Mesenchymal stem cell (in vitro differentiated cells and primary cell): ENCODE measurements around the gene SLC34A3. TPM values are rescaled to one million over a fixed set of nuclear protein-coding genes. Genes with fewer than 3 reads are reported as not detected.

Experiments used
- DNase-seq: peaks from one replicate; pipeline ENCODE4 v3.0.0-alpha.2; 2013
- H2AFZ ChIP-seq: one replicate; pipeline ENCODE4 v1.6.1; 2013; ENCODE audit warnings: low read depth, mild to moderate bottlenecking, control low read depth, inconsistent platforms, low read length, moderate library complexity
- H2AK5ac ChIP-seq: 2 replicates; pipeline ENCODE4 v1.6.1; 2013; ENCODE audit warnings: low read length, moderate library complexity, mild to moderate bottlenecking, inconsistent platforms; ENCODE audit not compliant: severe bottlenecking
- H2BK120ac ChIP-seq: one replicate; pipeline ENCODE4 v1.6.1; 2013; ENCODE audit warnings: low read depth, mild to moderate bottlenecking, inconsistent platforms, low read length, moderate library complexity
- H2BK12ac ChIP-seq, 2 experiments: one replicate each; pipeline ENCODE4 v1.6.1; 2013; ENCODE audit warnings: inconsistent platforms in 2 of 2, low read length in 2 of 2, mild to moderate bottlenecking in 2 of 2, moderate library complexity in 2 of 2, control low read depth in 1 of 2
- H2BK15ac ChIP-seq: one replicate; pipeline ENCODE4 v1.6.1; 2013; ENCODE audit warnings: mild to moderate bottlenecking, low read depth, inconsistent platforms; ENCODE audit not compliant: poor library complexity, severe bottlenecking
- H2BK5ac ChIP-seq: 2 replicates; pipeline ENCODE4 v1.6.1; 2013; ENCODE audit warnings: low read depth, mild to moderate bottlenecking, low read length, control low read depth, inconsistent platforms; ENCODE audit not compliant: poor library complexity, severe bottlenecking
- H3K14ac ChIP-seq, 2 experiments: one replicate each; pipeline ENCODE4 v1.6.1; 2013; ENCODE audit warnings: inconsistent platforms in 2 of 2, low read length in 2 of 2, control low read depth in 1 of 2, mild to moderate bottlenecking in 1 of 2, moderate library complexity in 1 of 2
- H3K18ac ChIP-seq, 2 experiments: one replicate each; pipeline ENCODE4 v1.6.1; 2013; ENCODE audit warnings: inconsistent platforms in 2 of 2, low read length in 2 of 2, control low read depth in 1 of 2, low read depth in 1 of 2, mild to moderate bottlenecking in 1 of 2
- H3K23ac ChIP-seq, 2 experiments: one replicate each; pipeline ENCODE4 v1.6.1; 2013; ENCODE audit warnings: inconsistent platforms in 2 of 2, low read length in 2 of 2, mild to moderate bottlenecking in 2 of 2, moderate library complexity in 2 of 2, control low read depth in 1 of 2
- H3K27ac ChIP-seq: 2 replicates; pipeline ENCODE4 v1.5.1; 2013; ENCODE audit warnings: mild to moderate bottlenecking, moderate library complexity, low read length, control low read depth, inconsistent platforms; ENCODE audit not compliant: poor library complexity, severe bottlenecking
- H3K27me3 ChIP-seq, 2 experiments: 2 replicates each; pipeline versions ENCODE4 v1.6.1 to v1.7.0; 2013; ENCODE audit warnings: low read length in 2 of 2, mild to moderate bottlenecking in 2 of 2, moderate library complexity in 2 of 2, control low read depth in 1 of 2, inconsistent platforms in 1 of 2; ENCODE audit not compliant: control insufficient read depth in 1 of 2, insufficient read depth in 1 of 2
- H3K36me3 ChIP-seq, 2 experiments: 2 replicates each; pipeline versions ENCODE4 v1.6.1 to v1.7.0; 2013; ENCODE audit warnings: low read length in 2 of 2, control low read depth in 1 of 2, inconsistent platforms in 1 of 2, low read depth in 1 of 2, mild to moderate bottlenecking in 1 of 2; ENCODE audit not compliant: insufficient read depth in 2 of 2, control insufficient read depth in 1 of 2
- H3K4ac ChIP-seq, 2 experiments: one replicate each; pipeline ENCODE4 v1.6.1; 2013; ENCODE audit warnings: inconsistent platforms in 2 of 2, low read length in 2 of 2, mild to moderate bottlenecking in 2 of 2, moderate library complexity in 2 of 2, control low read depth in 1 of 2, low read depth in 1 of 2
- H3K4me1 ChIP-seq: 2 replicates; pipeline ENCODE4 v1.6.1; 2013; ENCODE audit warnings: low read depth, low read length, control low read depth; ENCODE audit not compliant: control insufficient read depth, insufficient read depth
- H3K4me2 ChIP-seq: 2 replicates; pipeline ENCODE4 v1.6.1; 2013; ENCODE audit warnings: low read length, mild to moderate bottlenecking, inconsistent platforms; ENCODE audit not compliant: poor library complexity, severe bottlenecking
- H3K4me3 ChIP-seq, 2 experiments: 2 replicates each; pipeline versions ENCODE4 v1.5.1 to v1.7.0; 2013; ENCODE audit warnings: low read length in 2 of 2, mild to moderate bottlenecking in 2 of 2, control low read depth in 1 of 2, low read depth in 1 of 2; ENCODE audit not compliant: insufficient read depth in 1 of 2
- H3K79me1 ChIP-seq: replicated peaks from 2 replicates; pipeline ENCODE4 v1.6.1; 2013; ENCODE audit warnings: mild to moderate bottlenecking, control low read depth, low read length, inconsistent platforms; ENCODE audit not compliant: poor library complexity, severe bottlenecking
- H3K9ac ChIP-seq: 2 replicates; pipeline ENCODE4 v1.7.0; 2013; ENCODE audit warnings: mild to moderate bottlenecking, low read length, moderate library complexity
- H3K9me3 ChIP-seq: 2 replicates; pipeline ENCODE4 v1.7.0; 2013; ENCODE audit warnings: mild to moderate bottlenecking, low read length; ENCODE audit not compliant: control insufficient read depth
- H4K8ac ChIP-seq: one replicate; pipeline ENCODE4 v1.6.1; 2013; ENCODE audit warnings: inconsistent platforms, mild to moderate bottlenecking, low read length, moderate library complexity
- H4K91ac ChIP-seq: one replicate; pipeline ENCODE4 v1.6.1; 2013; ENCODE audit warnings: mild to moderate bottlenecking, low read length, inconsistent platforms
- WGBS: methylation state at CpG from one replicate; pipeline ENCODE4 v1.1.7; 2013; ENCODE audit warnings: mixed read lengths; 5-methylcytosine and 5-hydroxymethylcytosine counted together
- polyA plus RNA-seq, 2 experiments: library from polyadenylated mRNA; stranded (reverse); fragments of 200-250 nt; gene quantifications; one replicate each; pipeline ENCODE4 v1.2.3, GENCODE V29; 2013

Gene SLC34A3
- polyA plus RNA-seq (2013, experiment 1 of 2): not detected
- not detected for polyA plus RNA-seq (2013, experiment 2 of 2)

DNA sequence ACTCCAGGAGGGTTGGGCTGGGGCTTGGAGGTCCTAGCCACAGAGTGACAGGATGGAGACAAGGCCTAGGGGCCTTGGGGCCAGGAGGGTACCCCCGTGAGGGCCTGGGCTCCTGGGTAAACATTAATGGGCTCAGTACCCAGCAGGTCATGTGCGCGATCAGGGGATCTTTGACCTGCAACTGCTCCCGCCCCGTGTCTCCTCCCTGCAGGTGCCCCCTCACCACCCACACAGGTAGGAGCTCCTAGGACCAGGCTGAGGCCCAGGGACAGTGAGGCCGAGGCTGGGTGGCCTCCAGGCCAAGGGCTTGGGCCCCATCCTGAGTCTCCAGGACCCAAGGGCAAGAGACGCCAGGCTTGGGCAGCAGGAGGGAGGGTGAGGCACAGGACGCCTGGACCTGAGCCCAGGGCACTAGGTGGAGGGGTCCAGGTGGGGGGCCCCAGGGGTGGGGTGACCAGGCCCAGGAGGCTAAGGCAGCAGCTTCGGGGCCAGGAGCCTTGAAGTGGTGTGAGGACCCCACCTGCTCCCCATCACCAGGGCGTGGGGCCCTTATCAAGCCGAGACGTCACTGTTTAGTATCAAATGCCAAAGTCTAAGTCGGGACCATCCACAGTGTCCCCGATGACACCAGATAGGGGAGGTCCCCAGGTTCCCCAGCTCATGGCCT is at the start of gene SLC34A3:
Gene SLC34A3 (plus strand): TSS at position 197 of the 667 bp plus-strand sequence. CDS start 802 bp downstream, outside the sequence.
- Histone ChIP-seq H3K36me3 (peaks cover 0 to 5% of the 10 kb centered on the region in 2 experiments), H3K9ac (no peak within 1 kb of the TSS), H3K18ac (no peak within 1 kb of the TSS), H2BK120ac (no peak within 1 kb of the TSS), H3K9me3 (no peaks in the 10 kb centered on the region), H2BK5ac (no peak within 1 kb of the TSS), H2BK15ac (peak within 1 kb of the TSS; percentile 3), H2BK12ac (no peak within 1 kb of the TSS), H3K4me3 (no peak within 1 kb of the TSS), H4K8ac (no peak within 1 kb of the TSS), H3K23ac (no peak within 1 kb of the TSS), H3K4ac (no peak within 1 kb of the TSS), H3K79me1 (peaks cover 1% of the 10 kb centered on the region), H3K27ac (no peak within 1 kb of the TSS), H3K4me1 (peaks cover 18% of the 10 kb centered on the region), H2AK5ac (no peak within 1 kb of the TSS), H3K4me2 (no peak within 1 kb of the TSS), H3K14ac (no peak within 1 kb of the TSS), H2AFZ (no peak within 1 kb of the TSS), H4K91ac (no peak within 1 kb of the TSS), H3K27me3 (peaks cover 0 to 73% of the 10 kb centered on the region in 2 experiments)
- WGBS: 81% methylated on average over 14 of the region's 14 CpGs
- no peak for DNase-seq

DNA sequence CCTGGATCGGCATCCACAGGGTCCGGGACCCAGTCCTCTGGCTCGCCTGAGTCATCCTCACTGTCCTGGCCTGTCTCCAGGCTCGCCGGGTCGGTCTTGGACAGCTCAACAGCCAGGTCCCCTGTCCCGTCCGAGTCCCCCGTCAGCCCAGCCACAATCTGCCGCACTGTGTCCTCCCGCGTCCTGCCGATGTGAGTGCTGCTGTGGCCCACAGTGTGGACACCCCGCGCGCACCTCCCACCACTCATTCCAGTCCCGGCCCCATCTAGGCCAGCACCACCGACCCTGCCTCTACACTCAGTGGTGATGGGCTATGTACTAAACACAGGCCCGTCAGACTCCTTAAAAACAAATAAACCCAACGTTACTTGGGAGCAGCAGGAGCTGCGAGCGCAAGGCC is 49.0 kb upstream of the SLC34A3 start:
- Histone ChIP-seq H3K18ac (no peak overlapping the region), H3K36me3 (peaks cover 76 to 96% of the 10 kb centered on the region in 2 experiments), H3K27me3 (no peaks in the 10 kb centered on the region), H3K23ac (no peak overlapping the region), H3K14ac (no peak overlapping the region), H4K91ac (no peak overlapping the region), H2AK5ac (no peak overlapping the region), H3K4me1 (peaks cover 15% of the 10 kb centered on the region), H4K8ac (no peak overlapping the region), H3K9me3 (no peaks in the 10 kb centered on the region), H3K27ac (no peak overlapping the region), H3K79me1 (peaks cover 36% of the 10 kb centered on the region), H2BK120ac (no peak overlapping the region), H3K9ac (no peak overlapping the region), H3K4me3 (no peak overlapping the region), H2BK5ac (no peak overlapping the region), H2AFZ (no peak overlapping the region), H3K4me2 (no peak overlapping the region), H2BK12ac (no peak overlapping the region), H3K4ac (no peak overlapping the region), H2BK15ac (no peak overlapping the region)
- DNase-seq: no peak
- 97% methylated on average over 22 of the region's 22 CpGs for WGBS

DNA sequence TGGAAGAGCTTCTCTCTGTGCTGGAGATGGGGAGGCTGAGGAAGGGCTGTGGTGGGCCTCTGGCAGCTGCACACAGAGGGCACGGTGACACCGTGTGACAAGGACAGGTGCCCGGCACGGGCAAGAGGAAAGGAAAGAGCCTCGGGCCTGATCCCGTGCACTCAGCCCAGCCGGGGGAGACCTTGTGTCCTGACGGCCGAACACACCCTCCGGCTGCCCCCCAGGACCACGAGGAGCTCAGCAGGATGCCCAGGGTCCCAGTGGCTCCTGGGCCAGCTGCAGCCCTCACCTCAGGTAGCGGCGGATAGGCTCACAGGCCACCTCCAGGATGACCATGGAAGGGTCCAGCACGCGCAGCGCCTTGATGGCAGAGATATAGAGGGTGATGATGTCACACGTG is 47.9 kb upstream of the SLC34A3 start:
- Histone ChIP-seq H2BK5ac (no peak overlapping the region), H2BK12ac (no peak overlapping the region), H3K14ac (no peak overlapping the region), H3K27ac (no peak overlapping the region), H3K79me1 (peaks cover 45% of the 10 kb centered on the region), H3K9ac (no peak overlapping the region), H4K8ac (no peak overlapping the region), H3K18ac (no peak overlapping the region), H3K27me3 (no peaks in the 10 kb centered on the region), H3K4me2 (no peak overlapping the region), H3K4me3 (no peak overlapping the region), H2AFZ (no peak overlapping the region), H3K4me1 (peaks cover 26% of the 10 kb centered on the region), H2BK120ac (no peak overlapping the region), H3K4ac (no peak overlapping the region), H2AK5ac (no peak overlapping the region), H3K9me3 (no peaks in the 10 kb centered on the region), H4K91ac (no peak overlapping the region), H3K36me3 (peaks cover 76 to 91% of the 10 kb centered on the region in 2 experiments), H2BK15ac (no peak overlapping the region), H3K23ac (no peak overlapping the region)
- DNase-seq: no peak
- 95% methylated on average over 17 of the region's 17 CpGs for WGBS

DNA sequence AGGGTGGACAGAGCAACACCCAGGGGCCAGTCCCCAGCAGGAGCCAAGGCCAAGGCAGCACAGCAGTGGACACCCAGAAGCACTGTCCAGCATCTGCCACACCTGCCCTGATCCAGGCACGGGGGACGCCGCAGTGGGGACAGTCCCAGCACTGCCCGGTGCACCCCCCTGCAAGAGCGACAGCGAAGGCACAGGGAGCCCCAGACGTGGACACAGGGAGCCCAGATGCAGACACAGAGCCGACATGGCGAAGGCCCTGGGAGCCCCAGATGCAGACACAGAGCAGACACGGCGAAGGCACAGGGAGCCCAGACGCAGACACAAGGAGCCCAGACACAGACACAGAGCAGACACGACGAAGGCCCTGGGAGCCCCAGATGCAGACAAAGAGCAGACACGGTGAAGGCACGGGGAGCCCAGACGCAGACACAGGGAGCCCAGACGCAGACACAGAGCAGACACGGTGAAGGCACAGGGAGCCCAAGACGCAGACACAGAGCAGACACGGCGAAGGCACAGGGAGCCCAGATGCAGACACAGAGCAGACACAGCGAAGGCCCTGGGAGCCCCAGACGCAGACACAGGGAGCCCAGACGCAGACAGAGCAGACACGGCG is 46.6 kb upstream of the SLC34A3 start:
- no peak overlapping the region for H4K91ac ChIP-seq
- WGBS: 95% methylated on average over 27 of the region's 27 CpGs
- H3K14ac ChIP-seq: no peak overlapping the region
- no peaks in the 10 kb centered on the region for H3K9me3 ChIP-seq
- H2AK5ac ChIP-seq: no peak overlapping the region
- no peak overlapping the region for H3K4me2 ChIP-seq
- no peaks in the 10 kb centered on the region for H3K27me3 ChIP-seq
- no peak overlapping the region for H3K27ac ChIP-seq
- H3K79me1 ChIP-seq: peaks cover 49% of the 10 kb centered on the region
- no peak overlapping the region for H3K9ac ChIP-seq
- peaks cover 76 to 79% of the 10 kb centered on the region in 2 experiments for H3K36me3 ChIP-seq
- H3K4me1 ChIP-seq: peaks cover 20% of the 10 kb centered on the region
- no peak overlapping the region for H2BK12ac ChIP-seq
- H4K8ac ChIP-seq: no peak overlapping the region
- H3K4ac ChIP-seq: no peak overlapping the region
- H2BK120ac ChIP-seq: no peak overlapping the region
- no peak overlapping the region for H3K23ac ChIP-seq
- H3K18ac ChIP-seq: no peak overlapping the region
- no peak overlapping the region for H3K4me3 ChIP-seq
- no peak overlapping the region for H2AFZ ChIP-seq
- no peak for DNase-seq
- H2BK15ac ChIP-seq: no peak overlapping the region
- no peak overlapping the region for H2BK5ac ChIP-seq
